Posterior cingulate gyrus (tissue), 11 donors: ENCODE data around the gene SPOPL.
"Not testable (repeated sequence)": the region's sequence is repeated elsewhere in the genome, so short reads cannot be mapped to it uniquely, and the experiment has no call there.

Experiments
- DNase-seq, 10 donors: peaks; one replicate each; pipeline versions ENCODE4 v3.0.0 to v3.0.0-alpha.2; 2020 to 2021; ENCODE audit warnings: mixed read lengths in 3 of 10
- intact Hi-C: fragments of 100-400 bp; cut with DNase I; formaldehyde crosslinking; loops from one replicate; pipeline ENCODE4 v1.15.1; 2023

The SPOPL gene

DNA sequence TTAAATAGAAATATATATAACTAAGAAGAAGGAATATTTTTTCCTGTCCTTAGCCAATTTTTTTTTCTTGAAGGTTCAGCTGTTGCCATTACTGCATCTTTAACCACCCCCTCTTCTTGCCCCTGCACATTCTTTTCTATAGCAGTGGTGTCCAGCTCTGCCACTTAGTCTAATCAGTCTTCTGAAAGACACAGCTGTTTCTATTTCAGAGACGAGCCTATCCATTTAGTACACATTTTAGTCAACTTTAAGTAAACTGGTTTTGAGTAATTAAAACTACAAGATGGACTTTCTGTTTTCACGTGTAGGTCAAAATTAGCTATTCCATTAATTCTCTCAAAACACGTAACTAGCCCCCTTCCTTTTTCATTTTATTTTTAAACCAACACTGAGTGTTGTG is 21.0 kb downstream of the SPOPL start:
- no peak for DNase-seq
- intact Hi-C loops = no loop called here

DNA sequence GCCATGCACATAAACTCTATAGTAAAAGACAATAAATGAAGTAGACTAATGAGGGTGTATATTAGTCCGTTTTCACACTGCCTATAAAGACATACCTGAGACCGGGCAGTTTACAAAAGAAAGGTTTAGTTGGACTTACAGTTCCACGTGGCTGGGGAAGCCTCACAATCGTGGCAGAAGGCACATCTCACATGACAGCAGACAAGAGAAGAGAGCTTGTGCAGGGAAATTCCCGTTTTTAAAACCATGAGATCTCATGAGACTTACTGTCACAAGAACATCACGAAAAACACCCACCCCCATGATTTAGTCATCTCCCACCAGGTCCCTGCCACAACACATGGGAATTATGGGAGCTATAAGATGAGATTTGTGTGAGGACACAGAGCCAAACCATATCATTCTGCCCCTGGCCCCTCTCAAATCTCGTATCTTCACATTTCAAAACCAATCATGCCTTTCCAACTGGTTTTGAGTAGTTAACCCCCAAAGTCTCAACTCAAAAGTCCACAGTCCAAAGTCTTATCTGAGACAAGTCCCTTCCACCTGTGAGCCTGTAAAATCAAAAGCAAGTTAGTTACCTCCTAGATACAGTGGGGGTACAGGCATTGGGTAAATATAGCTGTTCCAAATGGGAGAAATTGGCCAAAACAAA is 21.6 kb downstream of the SPOPL start:
- intact Hi-C loops, DNase-seq: not testable (repeated sequence)

GRCh38 chr2:138523673-138524042 is 22.1 kb downstream of the SPOPL start:
- intact Hi-C loops, DNase-seq: not testable (repeated sequence)

- intact Hi-C loops, DNase-seq: not testable (repeated sequence)
These were observed 22.8 kb downstream of the SPOPL start for GRCh38 chr2:138524353-138524752.

DNA sequence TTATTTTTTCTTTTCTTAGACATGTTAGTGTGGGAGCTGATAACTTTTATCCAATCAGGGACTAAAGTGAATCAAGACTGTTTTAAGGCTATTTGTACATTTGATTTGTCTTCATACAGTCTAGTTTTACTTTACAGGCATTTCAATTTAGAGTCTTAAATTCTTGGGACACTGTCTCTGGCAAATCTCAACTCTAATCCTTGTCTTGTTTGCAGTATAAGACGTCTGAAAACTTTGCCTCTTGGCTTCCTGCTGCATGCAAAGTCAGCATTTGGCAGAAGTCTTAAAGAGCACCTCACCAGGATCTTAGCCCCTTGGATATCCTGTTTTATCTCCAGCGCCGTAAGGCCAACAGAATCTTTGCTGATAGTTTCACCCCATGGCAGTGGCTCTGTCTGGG is 30.3 kb downstream of the SPOPL start:
- intact Hi-C loops = no loop called here
- no peak for DNase-seq

DNA sequence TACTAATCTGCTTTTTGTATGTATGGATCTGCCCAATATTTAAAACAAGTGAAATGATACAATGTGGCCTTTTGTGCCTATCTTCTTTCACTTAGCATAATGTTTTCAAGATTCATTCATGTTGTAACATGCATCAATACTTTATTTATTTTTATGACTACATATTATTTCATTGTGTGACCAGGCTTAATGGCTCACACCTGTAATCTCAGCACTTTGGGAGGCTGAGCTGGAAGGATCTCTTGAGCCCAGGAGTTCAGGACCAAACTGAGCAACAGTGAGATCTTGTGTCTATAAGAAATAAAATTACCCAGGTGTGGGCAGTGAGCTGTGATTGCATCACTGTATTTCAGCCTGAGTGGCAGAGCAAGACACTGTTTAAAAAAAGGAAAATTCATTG is 33.2 kb downstream of the SPOPL start:
- intact Hi-C loops = no loop called here

DNA sequence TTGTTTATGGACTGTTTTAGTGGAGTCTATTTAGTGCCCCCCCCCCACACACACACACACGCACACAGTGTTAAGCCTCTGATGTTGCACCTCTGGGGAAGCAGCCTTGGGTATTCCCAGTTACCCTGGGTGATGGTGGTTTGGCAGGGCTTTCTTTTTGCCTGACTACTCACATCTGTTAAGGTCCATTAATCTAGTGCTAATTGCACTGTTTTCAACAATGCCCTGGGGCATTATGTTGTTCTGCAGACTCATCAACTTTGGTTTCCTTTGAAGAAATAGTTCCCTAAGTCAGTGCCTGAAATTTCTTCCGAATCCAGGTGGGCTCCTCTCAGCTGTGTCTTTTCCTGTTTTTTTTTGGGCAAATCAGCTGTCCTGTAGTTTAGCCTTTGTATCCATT is 34.7 kb downstream of the SPOPL start:
- DNase-seq = no peak
- intact Hi-C loops = no loop called here

More for the DNA sequence above, 33.2 kb downstream of the SPOPL start:
- no peak for DNase-seq

GRCh38 chr2:138536740-138537139 is 35.2 kb downstream of the SPOPL start:
- no peak for DNase-seq

GRCh38 chr2:138537170-138537915 is 35.8 kb downstream of the SPOPL start:
- intact Hi-C loops = no loop called here

More at GRCh38 chr2:138536740-138537139, 35.2 kb downstream of the SPOPL start:
- intact Hi-C loops = no loop called here

DNA sequence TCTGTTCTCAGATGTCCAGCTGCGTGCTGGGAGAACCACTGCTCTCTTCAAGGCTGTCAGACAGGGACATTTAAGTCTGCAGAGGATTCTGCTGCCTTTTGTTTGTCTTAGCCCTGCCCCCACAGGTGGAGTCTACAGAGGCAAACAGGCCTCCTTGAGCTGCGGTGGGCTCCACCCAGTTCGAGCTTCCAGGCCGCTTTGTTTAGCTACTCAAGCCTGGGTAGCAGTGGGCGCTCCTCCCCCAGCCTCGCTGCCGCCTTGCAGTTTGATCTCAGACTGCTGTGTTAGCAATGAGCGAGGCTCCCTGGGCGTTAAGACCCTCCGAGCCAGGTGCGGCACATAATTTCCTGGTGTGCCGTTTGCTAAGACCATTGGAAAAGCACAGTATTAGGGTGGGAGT is 42.6 kb downstream of the SPOPL start:
- DNase-seq = peak in 2 of 10 donors; percentile 62 to 75
- intact Hi-C loops = not testable (repeated sequence)

More at GRCh38 chr2:138537170-138537915, 35.8 kb downstream of the SPOPL start:
- no peak for DNase-seq

DNA sequence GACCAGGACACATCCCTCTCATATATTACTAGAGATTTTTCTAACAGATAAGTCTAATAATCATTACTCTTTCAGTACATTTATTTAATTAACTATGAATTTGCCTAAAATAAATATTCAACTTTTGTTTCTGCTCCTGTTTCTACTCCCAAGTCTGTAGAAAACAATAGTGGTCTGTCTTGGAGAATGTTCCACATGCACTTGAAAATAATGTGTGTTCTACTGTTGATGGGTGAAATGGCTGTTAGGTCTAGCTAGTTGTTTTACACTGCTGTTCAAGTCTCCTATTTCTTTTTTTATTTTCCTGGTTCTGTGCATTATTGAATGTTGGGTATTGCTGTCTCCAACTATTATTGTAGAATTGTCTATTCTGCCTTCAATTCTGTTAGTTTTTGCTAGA is 47.2 kb downstream of the SPOPL start:
- intact Hi-C loops = no loop called here
- DNase-seq = no peak

DNA sequence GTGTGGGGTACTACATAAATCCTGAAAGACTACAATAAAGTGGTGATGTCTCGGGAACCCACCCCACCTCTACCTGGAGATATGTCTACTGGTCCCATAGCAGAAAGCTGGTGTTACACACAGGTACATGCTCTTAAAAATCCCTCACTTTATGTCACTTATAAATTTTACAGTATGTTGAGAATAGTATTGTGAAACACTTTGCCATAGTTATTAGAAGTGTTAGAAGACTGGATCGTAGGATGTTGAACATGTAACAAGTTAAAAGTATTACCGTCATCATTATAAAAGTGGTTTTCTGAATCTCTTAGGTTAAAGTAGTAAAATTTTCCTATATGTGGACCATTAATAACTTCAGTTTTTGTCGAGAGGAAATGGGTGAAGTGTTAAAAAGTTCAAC is 48.6 kb downstream of the SPOPL start:
- intact Hi-C loops = no loop called here
- no peak for DNase-seq

- intact Hi-C loops = no loop called here
These were observed 49.2 kb downstream of the SPOPL start for GRCh38 chr2:138550670-138551287.

DNA sequence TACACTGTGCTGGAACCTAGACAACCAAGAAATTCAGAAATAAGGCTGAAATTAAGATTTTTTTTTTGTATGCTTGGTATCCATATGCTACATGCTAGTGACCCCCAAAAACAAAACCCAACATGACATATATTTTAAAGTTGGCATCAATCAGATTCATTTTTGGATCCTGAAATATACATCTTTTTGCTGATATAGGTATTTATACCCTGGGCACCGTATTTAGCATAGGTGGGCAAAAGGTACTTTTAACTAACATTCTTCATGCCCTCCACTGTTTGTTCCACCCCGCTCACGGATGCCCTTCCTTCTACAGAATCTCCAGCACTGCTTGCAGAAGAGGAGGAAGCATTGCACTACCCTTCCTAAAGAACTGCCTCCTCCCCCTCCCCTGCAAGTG is 52.6 kb downstream of the SPOPL start:
- no peak for DNase-seq
- intact Hi-C loops = no loop called here

More at GRCh38 chr2:138550670-138551287, 49.2 kb downstream of the SPOPL start:
- DNase-seq = no peak

- DNase-seq = no peak
- intact Hi-C loops = no loop called here
These were observed 58.1 kb downstream of the SPOPL start for GRCh38 chr2:138559641-138560040.

DNA sequence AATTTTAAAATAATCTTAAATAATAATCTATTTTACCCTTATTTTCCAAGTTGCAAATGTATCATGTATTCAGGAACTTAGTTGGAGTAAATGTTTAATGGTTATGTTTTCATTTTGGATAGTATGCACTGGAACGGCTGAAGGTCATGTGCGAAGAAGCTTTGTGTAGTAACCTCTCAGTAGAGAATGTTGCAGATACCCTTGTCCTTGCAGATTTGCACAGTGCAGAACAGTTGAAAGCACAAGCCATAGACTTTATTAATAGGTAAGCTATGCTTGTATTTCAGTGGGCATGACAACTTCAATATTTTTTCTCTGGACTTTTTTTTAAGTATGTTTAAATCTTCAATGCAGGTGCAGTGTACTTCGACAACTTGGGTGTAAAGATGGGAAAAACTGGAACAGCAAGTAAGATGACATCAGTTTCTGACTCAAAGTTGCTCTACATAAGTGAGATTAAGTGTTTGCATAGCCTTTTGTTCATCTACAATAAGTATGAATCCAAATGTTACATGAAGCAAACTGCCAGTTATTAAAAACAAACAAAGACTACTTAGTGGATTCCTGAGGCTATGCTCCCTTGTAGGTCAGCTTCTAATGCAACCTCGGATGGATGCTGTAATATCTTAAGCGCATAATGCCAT is 63.1 kb downstream of the SPOPL start:
- intact Hi-C loops = no loop called here
- no peak for DNase-seq

DNA sequence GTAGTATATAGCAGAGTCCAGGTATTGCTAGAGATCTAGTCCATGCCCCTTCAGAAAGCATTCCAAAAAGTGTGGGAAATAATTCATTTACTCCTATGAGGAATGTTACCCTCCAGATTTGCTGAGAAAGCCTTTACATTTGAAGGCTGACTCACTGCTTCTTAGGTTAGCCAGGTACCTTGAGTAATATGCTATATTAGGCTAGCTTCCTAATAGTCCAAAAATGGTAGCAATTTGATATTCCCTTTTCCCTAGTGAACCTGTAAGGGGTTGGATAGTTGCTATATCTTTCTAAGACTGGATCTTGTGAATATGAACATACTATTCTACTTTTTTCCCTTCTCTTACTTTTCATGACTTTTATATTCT is 63.6 kb downstream of the SPOPL start:
- DNase-seq = no peak
- intact Hi-C loops = no loop called here

DNA sequence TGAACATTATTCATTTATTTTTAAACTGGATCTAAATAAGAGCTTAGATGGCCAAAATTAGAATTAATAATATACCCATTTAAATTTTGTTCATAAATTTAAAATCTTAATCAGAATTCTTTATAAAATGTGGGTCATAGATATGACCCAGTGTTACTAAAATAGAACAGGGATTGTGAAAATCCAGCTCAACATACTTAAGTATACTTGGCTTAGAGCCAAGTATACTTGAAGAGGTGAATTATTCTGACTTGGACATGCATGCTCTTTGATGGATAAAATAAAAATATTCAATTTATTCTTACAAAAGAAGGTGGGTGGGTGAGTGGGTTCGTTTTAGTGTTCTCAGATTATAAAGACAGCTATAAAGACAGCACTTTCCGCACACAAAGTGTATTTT is 70.7 kb downstream of the SPOPL start:
- intact Hi-C loops = no loop called here
- DNase-seq = no peak

- DNase-seq = no peak
- intact Hi-C loops = no loop called here
These were observed 75.5 kb downstream of the SPOPL start for GRCh38 chr2:138577066-138577465.

DNA sequence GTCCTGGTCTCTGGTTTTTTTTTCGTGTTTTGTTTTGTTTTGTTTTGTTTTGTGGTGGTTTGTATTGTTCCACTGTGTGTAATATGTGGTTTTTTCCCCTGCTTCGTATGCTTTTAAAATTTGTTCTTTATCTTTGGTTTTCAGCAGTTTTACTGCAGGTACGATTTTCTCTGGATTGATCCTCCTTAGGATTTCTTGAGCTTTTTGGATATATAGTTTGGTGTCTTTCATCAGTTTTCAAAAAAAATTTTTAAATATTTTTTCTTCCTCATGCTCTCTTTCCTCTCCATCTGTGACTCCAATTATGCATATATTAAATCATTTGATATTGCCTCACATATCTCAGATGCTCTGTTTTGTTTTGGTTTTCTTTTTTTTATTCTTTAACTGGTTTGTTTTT is 78.0 kb downstream of the SPOPL start:
- no peak for DNase-seq
- intact Hi-C loops = no loop called here

DNA sequence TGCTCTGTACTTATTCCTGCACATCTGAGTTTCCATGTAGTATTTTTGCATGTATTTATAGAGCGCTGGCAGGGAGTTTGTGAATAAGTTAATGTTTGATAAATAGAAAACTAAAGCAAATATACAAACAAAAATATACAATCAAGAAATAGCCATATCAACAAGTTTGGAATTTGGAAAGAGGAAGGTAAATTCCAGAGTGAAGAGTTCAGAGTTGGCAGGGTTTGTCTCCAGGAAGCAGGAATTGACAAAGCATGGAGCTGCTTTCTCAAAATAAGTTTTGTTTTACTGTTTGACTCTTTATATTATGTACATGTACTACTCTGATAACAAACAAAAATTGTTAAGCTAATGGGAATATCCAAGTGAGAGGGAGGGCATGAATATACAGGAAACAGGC is 80.3 kb downstream of the SPOPL start:
- intact Hi-C loops = no loop called here
- DNase-seq = no peak
